BLaER1 (cell line): Measurements from ENCODE around the gene SERPINA3.
A peak's percentile ranks its signal among the peaks of the same experiment; 100 is the strongest.

ENCODE experiments used
- H3K27ac ChIP-seq: shearing (Covaris generic); formaldehyde crosslinking; 2 replicates; pipeline ENCODE4 v1.8.1; 2022
- H3K27me3 ChIP-seq: shearing (Covaris generic); formaldehyde crosslinking; 2 replicates; pipeline ENCODE4 v1.8.1; 2022
- H3K36me3 ChIP-seq: shearing (Covaris generic); formaldehyde crosslinking; 2 replicates; pipeline ENCODE4 v1.8.1; 2022
- H3K4me1 ChIP-seq: shearing (Covaris generic); formaldehyde crosslinking; 2 replicates; pipeline ENCODE4 v1.8.1; 2022
- H3K4me2 ChIP-seq: shearing (Covaris generic); formaldehyde crosslinking; 2 replicates; pipeline ENCODE4 v1.8.1; 2022
- H3K4me3 ChIP-seq: shearing (Covaris generic); formaldehyde crosslinking; 2 replicates; pipeline ENCODE4 v1.8.1; 2022
- H3K9ac ChIP-seq: shearing (Covaris generic); formaldehyde crosslinking; 2 replicates; pipeline ENCODE4 v1.8.1; 2022
- H3K9me3 ChIP-seq: shearing (Covaris generic); formaldehyde crosslinking; 2 replicates; pipeline ENCODE4 v1.8.1; 2022
- H4K20me1 ChIP-seq: shearing (Covaris generic); formaldehyde crosslinking; 2 replicates; pipeline ENCODE4 v1.8.1; 2022
- Cebpa-rat ChIP-seq: shearing (Covaris generic); IDR thresholded peaks from 2 replicates; pipeline ENCODE4 v1.8.1; 2022

SERPINA3 gene

GRCh38 chr14:94663965-94664704, 51.9 kb downstream of the SERPINA3 start:
- no peak for TF ChIP-seq Cebpa-rat
- Histone ChIP-seq H3K27me3 (no peaks in the 10 kb centered on the region), H3K27ac (peak overlapping the region; percentile 33; the same call in 1 of the 2 replicates), H3K4me3 (no peak overlapping the region), H3K4me2 (peak overlapping the region; percentile 57), H3K9ac (no peak overlapping the region), H3K9me3 (no peaks in the 10 kb centered on the region), H3K36me3 (no peaks in the 10 kb centered on the region), H4K20me1 (no peaks in the 10 kb centered on the region), H3K4me1 (peaks cover 18% of the 10 kb centered on the region)

- Histone ChIP-seq H3K27me3 (no peaks in the 10 kb centered on the region), H3K36me3 (no peaks in the 10 kb centered on the region), H3K4me3 (no peak overlapping the region), H3K9ac (no peak overlapping the region), H3K27ac (no peak overlapping the region), H3K9me3 (no peaks in the 10 kb centered on the region), H3K4me1 (peaks cover 18% of the 10 kb centered on the region), H3K4me2 (no peak overlapping the region), H4K20me1 (no peaks in the 10 kb centered on the region)
- TF ChIP-seq Cebpa-rat, result no peak
These were observed 52.9 kb downstream of the SERPINA3 start for GRCh38 chr14:94665121-94665520.

- Histone ChIP-seq H3K27ac (no peak overlapping the region), H3K4me2 (no peak overlapping the region), H3K36me3 (no peaks in the 10 kb centered on the region), H3K4me3 (no peak overlapping the region), H3K9me3 (no peaks in the 10 kb centered on the region), H3K9ac (no peak overlapping the region), H3K4me1 (peaks cover 18% of the 10 kb centered on the region), H3K27me3 (no peaks in the 10 kb centered on the region), H4K20me1 (no peaks in the 10 kb centered on the region)
- TF ChIP-seq Cebpa-rat, result no peak
These were observed 53.4 kb downstream of the SERPINA3 start for GRCh38 chr14:94665544-94665943.

- TF ChIP-seq Cebpa-rat, result no peak
- no peak overlapping the region for H3K4me3 ChIP-seq
- H3K27me3 ChIP-seq, result no peaks in the 10 kb centered on the region
- H3K4me1 ChIP-seq, result no peaks in the 10 kb centered on the region
- no peak overlapping the region for H3K9ac ChIP-seq
- no peaks in the 10 kb centered on the region for H3K36me3 ChIP-seq
- H4K20me1 ChIP-seq, result no peaks in the 10 kb centered on the region
- no peak overlapping the region for H3K4me2 ChIP-seq
- no peak overlapping the region for H3K27ac ChIP-seq
- H3K9me3 ChIP-seq, result no peaks in the 10 kb centered on the region
These were observed 58.6 kb downstream of the SERPINA3 start for GRCh38 chr14:94670692-94671285.

GRCh38 chr14:94671870-94672444, 59.8 kb downstream of the SERPINA3 start:
- Histone ChIP-seq H3K9me3 (no peaks in the 10 kb centered on the region), H3K27me3 (no peaks in the 10 kb centered on the region), H3K4me1 (no peaks in the 10 kb centered on the region), H3K9ac (no peak overlapping the region), H3K4me3 (no peak overlapping the region), H3K27ac (no peak overlapping the region), H3K4me2 (no peak overlapping the region), H3K36me3 (no peaks in the 10 kb centered on the region), H4K20me1 (no peaks in the 10 kb centered on the region)
- no peak for TF ChIP-seq Cebpa-rat

- no peaks in the 10 kb centered on the region for H3K4me1 ChIP-seq
- H3K9me3 ChIP-seq, result no peaks in the 10 kb centered on the region
These were observed 60.9 kb downstream of the SERPINA3 start for GRCh38 chr14:94673071-94673470.

More at GRCh38 chr14:94673071-94673470, 60.9 kb downstream of the SERPINA3 start:
- no peaks in the 10 kb centered on the region for H3K36me3 ChIP-seq
- H3K27ac ChIP-seq, result no peak overlapping the region
- no peak for TF ChIP-seq Cebpa-rat
- H3K4me2 ChIP-seq, result no peak overlapping the region
- H3K4me3 ChIP-seq, result no peak overlapping the region
- no peaks in the 10 kb centered on the region for H4K20me1 ChIP-seq
- no peaks in the 10 kb centered on the region for H3K27me3 ChIP-seq
- H3K9ac ChIP-seq, result no peak overlapping the region
